ENCODE data around the gene AGBL4.

AGBL4 gene

DNA sequence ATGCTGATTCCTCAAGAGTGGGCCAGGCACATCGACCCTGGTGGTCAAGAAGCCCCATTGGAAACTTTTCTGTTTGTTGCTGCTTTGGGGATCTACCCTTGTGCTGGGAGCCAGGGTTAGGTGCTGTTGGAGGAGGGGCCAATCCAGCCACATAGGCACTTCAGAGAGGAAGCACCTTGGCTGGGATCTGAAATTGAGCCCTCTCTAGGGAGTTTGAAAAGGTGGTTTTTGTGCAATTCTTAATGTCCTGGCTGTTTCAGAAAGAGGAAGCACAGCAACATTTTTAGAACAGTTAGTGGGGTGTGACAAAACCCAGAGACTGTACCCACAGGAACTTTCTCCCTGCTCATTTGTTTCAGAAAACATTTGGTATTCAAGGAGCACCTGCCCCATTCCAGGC is 1229.9 kb downstream of the AGBL4 start:
- DNase-seq = no peak

DNA sequence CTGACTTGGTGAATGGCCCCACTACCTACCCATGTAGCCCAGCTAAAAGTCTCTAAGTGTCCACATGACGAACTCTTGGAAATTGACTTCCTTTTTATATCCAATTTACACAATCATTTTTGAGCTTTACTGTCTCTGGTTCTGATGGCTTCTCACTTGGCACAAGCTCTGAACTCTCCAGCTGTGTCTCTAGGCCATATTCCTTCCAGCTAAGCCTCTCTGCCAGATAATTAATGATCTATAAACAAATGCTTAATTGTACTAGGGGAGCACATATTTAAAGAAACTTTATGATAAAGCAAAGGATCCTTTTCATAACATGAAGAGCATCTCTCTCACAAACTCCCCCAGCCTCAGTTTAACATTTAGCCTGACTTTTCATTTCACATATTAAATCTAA is 1230.8 kb downstream of the AGBL4 start:
- no peak for DNase-seq

DNA sequence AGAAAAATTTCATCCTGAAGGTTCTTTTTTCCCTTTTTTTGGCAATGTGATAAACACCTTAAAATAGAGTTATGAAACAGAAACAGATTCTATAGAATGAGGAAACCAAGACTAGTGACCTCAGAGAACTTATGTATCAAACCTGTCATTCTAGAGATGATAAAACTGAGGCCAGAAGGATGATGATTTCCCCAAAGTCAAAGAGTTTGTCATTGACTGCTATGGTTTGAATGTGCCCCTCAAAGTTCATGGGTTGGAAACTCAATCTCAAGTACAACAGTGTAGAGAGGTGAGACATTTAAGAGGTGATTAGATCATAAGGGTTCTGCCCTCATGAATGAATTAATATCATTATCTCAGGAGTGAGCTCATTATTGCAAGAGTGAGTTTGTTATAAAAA is 1233.4 kb downstream of the AGBL4 start:
- DNase-seq = no peak

- no peak for DNase-seq
These were observed 1233.9 kb downstream of the AGBL4 start for GRCh38 chr1:48789903-48790302.

GRCh38 chr1:48785869-48786268 is 1237.9 kb downstream of the AGBL4 start:
- no peak for DNase-seq

DNA sequence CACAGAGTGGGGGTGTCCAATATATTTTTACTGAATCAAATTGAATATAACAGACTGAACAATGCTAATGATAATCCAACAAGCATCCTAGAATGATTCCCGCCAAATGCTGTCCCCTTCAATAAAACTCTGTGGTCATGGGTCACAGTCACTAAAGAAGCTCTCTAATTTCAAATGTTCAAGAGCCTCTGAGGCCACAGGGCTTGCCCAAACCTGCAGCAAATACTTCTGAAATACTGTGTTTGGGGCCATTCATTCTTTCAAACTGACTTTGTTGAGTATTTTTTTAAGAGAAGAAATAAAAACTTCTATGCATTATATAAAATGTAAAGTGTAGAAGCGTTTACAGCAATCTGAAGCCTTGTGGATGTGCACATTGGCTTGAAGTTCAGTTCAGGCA is 1239.5 kb downstream of the AGBL4 start:
- DNase-seq = no peak

GRCh38 chr1:48777219-48777895 is 1246.4 kb downstream of the AGBL4 start:
- DNase-seq = no peak

GRCh38 chr1:48776393-48777218 is 1247.1 kb downstream of the AGBL4 start, which contains the start of gene BEND5:
BEND5 (minus strand) TSS chr1:48776891; CDS start chr1:48776831, 60 bp downstream.
- peak; percentile 26 to 29 for DNase-seq

DNA sequence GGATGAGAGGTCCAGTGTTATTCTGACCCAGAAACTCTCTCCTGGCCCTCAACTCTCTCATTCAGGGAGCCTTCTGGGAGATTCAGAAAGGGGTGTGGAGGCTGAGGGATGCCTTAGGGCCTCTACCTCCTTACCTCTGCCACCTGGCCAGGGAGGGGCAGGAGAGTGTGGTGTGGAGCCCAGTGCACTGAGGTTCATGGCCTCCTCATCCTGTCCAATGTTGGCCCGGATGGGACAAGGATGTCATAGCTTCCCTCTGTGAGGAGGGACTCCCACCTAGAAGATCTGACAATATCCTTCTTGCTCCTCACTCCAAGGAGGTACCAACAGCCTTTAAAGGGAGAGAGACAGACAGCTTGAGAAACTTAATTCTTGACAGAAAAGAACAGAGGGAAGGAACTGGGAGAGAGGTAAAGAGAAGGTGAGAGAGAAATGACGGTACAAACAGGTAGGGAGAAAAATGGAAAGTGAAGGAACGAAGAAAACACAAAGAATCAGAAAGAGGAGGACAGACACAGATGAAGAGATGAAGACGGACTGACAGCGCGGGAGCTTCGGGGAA is 1247.8 kb downstream of the AGBL4 start:
- DNase-seq = no peak

DNA sequence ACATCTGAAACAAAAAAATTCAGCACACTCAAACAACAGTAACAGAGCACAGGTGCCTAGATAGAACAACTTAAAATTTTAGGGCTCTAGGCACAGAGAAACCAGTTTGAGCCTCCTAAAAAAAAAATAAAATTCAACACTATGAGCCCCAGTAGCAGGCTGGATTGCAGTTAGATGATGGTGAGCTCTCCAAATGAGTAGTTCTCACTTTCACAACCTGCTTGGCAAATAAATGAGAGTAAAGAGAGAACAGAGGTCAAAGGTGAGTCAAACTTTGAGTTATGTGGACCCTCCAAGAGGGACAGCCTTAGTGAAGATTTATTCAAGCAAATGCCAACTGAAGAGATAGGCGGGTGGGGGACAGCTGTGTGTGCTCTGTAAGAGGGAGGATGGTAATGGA is 1250.6 kb downstream of the AGBL4 start:
- DNase-seq = no peak

DNA sequence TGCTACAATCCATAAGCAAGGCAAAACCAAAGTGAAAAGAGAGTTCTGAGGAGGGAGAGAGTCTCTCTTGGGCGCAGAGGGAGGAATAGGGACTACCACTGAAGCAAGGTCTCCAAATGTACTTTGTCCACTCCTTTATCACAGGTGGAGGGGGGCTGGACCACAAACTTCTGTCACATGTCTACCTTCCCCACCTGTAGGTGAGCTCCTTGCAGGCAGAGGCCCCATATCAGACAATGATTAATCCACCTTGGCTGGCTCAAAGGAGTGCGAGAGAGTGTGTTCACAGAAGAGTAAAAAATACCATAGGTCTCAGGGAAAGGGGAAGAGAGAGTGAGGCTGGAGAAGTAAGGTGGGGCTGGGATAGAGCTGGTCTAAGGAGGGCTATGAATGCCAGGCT is 1251.5 kb downstream of the AGBL4 start:
- DNase-seq = no peak

- no peak for DNase-seq
These were observed 1252.2 kb downstream of the AGBL4 start for GRCh38 chr1:48771561-48771960.

- no peak for DNase-seq
These were observed 1255.7 kb downstream of the AGBL4 start for GRCh38 chr1:48767975-48768510.

DNA sequence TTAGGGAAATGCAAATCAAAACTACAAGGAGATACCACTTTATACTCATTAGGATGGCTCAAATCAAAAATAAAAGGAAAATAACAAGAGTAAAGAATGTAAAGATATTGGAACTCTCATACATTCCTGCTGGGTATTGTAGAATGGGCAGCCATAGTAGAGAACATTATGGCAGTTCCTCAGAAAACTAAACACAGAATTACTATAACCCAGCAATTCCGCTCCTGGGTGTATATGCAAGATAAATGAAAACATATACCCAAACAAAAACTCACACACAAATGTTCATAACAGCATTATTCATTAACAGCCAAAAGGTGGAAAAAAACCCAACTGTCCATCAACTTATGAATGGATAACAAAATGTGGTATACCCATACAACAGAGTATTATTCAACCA is 1258.4 kb downstream of the AGBL4 start:
- no peak for DNase-seq

- no peak for DNase-seq
These were observed 1261.8 kb downstream of the AGBL4 start for GRCh38 chr1:48761986-48762385.

GRCh38 chr1:48761411-48761810 is 1262.3 kb downstream of the AGBL4 start:
- no peak for DNase-seq

GRCh38 chr1:48760857-48761256 is 1262.9 kb downstream of the AGBL4 start:
- DNase-seq = no peak

DNA sequence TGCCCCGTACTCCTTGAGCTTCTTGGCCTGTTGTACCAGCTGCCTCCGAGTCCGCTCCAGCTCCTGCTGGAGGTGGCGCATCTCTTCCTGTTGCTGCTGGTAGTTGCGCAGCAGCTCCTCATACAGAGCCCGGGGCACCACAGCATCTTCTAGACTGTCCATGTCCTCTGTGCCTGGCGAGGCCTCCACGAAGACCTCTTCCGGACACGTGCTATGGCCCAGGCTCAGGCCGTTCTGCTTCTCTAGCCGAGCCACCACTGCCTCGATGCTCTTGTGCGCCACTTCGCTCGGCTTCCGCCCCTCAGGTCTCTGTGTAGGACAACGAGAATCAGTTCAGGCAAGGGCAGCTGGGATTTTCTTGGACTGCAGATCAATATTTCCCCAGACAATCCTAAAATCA is 1264.8 kb downstream of the AGBL4 start:
- DNase-seq = no peak

GRCh38 chr1:48757363-48757762 is 1266.4 kb downstream of the AGBL4 start:
- DNase-seq = no peak

- DNase-seq = no peak
These were observed 1267.0 kb downstream of the AGBL4 start for GRCh38 chr1:48756683-48757316.

DNA sequence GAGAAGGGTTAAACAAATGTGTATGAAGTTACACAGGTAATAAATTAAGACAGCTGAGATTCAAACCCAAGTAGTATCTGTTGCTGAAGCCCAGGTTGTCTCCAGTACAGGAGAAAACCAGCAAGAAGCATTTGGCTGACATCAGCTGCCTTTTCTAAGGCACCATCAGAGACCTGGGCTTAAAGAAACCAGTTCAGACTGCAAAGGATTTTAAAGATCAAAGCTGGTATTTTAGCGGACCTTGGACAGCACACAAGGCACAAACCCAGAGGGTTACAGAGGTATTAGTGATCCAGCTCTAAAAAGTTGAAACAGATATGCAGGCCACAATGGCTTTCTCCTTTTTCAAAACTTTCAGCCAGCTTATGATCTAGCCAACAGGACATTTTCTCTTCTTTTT is 1270.5 kb downstream of the AGBL4 start:
- no peak for DNase-seq

- no peak for DNase-seq
These were observed 1273.6 kb downstream of the AGBL4 start for GRCh38 chr1:48750109-48750508.

- DNase-seq = no peak
These were observed 1274.7 kb downstream of the AGBL4 start for GRCh38 chr1:48749068-48749467.

All from activated CD4-positive, alpha-beta T cell treated with anti-CD3 and anti-CD28 coated beads for 4 hours (primary cell).